Fibroblast of the conjunctiva (primary cell): ENCODE measurements around the gene FGGY.
"Not testable (repeated sequence)": the region's sequence is repeated elsewhere in the genome, so short reads cannot be mapped to it uniquely, and the experiment has no call there.

Experiments used
- DNase-seq: peaks from one replicate; pipeline ENCODE4 v3.0.0-alpha.2; 2010; ENCODE audit warnings: low read depth

Gene FGGY

GRCh38 chr1:59640851-59641250, 344.0 kb downstream of the FGGY start:
- no peak for DNase-seq

GRCh38 chr1:59641836-59642235, 344.9 kb downstream of the FGGY start:
- no peak for DNase-seq

- DNase-seq = no peak
Measured at GRCh38 chr1:59643526-59643925, 346.6 kb downstream of the FGGY start.

DNA sequence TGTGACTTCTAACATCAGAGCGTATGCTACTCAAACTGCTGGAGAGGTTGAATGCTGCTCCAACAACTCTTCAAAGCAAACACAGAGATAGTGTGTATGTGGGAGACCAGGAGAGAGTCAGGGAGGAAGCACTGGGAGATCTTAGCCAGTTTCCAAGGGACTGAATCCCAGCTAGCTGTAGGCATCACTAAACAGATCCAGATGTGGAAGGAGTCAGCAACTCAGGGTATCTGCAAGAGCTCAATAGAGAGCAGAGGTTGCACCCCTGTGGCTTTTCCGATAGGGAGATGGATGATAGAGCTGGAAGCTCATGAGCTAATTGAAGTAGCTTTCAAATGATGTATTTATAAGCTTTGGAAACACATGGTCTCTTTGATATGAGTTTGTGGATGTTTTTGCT, 349.0 kb downstream of the FGGY start:
- peak; percentile 67 for DNase-seq

GRCh38 chr1:59653142-59653958, 356.5 kb downstream of the FGGY start:
- not testable (repeated sequence) for DNase-seq

DNA sequence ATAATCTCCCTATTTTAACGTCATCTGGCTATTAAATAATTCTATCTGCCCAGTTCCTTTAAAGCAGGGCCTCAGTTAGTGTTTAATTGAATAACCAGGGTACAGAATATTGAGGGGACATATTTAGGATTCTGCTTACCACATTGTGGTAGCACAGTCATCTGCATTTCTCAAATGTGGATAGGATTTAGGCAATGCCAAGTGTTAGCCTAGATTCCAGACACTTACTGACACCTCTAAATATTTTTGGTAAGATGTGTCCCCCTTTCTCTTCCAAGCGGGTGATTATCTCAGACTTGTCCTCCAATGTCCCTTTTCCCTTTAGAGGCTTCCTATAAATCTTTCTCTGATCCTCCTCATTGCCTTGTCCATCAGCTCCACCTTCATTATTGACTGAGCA, 357.1 kb downstream of the FGGY start:
- no peak for DNase-seq

DNA sequence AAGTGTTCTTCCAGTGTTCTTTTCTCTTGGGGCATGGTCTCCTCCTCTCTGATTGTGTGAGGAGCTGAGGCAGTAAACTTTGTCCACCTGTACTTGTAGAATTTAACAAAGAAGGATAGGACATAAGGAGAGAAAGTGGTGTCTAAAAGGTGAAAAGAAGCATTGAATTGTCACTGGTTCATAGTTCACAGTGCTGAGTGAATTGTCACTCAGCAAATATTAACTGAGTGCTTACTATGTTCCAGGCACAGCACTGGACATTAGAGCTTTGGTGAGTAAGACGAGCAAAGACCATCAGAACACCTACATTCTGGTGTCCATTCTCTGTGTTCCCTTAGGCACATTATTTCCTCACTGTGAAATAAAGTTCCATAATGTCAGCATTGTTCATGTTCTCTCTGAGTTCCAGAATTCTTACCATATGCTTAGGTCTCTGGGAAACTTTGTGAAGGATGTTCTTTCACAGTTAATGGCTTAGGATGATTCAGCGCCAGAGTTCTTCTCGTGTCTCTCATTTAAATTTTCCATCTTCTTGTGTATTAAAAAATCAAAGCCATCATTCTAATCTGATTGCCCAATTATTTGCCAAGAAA, 361.1 kb downstream of the FGGY start:
- DNase-seq = no peak

- no peak for DNase-seq
Measured at GRCh38 chr1:59664166-59664565, 367.3 kb downstream of the FGGY start.

DNA sequence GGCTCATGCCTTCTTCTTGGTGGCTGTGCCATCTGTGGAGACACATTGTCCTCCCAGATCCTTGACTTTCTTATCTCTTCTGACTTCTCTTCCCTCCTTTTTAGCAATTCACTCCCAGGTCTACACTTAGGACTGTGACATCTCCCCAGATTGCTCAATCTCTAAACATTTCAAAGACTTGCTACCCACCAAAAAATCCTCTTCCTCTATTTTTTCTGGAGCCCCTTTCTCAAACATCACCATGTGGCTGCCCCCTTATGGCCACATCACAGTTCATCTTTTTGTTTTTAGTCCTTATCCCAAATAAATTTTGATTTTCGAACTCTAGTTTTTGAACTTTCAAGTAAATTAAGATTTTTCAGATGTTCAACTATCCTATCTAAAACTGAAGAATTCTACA, 369.2 kb downstream of the FGGY start:
- no peak for DNase-seq

DNA sequence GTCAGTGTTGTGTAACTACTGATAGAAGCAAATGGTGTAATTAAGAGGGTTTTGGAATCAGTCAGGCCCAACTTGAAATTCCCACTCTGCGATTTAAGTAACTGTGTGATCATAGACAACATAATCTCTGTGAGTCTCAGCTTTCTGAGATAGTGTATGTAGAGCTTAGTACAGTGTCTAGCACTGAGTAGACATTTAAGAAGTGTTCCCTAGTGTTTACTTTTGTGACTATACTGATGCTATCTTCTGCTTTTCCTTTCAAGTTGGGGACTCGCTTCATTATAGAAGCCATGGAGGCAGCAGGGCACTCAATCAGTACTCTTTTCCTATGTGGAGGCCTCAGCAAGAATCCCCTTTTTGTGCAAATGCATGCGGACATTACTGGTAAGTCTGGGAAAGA, 370.1 kb downstream of the FGGY start:
- DNase-seq = no peak

- peak; percentile 35 for DNase-seq
Measured at GRCh38 chr1:59669752-59670312, 372.9 kb downstream of the FGGY start.

GRCh38 chr1:59670662-59671061, 373.8 kb downstream of the FGGY start:
- no peak for DNase-seq

DNA sequence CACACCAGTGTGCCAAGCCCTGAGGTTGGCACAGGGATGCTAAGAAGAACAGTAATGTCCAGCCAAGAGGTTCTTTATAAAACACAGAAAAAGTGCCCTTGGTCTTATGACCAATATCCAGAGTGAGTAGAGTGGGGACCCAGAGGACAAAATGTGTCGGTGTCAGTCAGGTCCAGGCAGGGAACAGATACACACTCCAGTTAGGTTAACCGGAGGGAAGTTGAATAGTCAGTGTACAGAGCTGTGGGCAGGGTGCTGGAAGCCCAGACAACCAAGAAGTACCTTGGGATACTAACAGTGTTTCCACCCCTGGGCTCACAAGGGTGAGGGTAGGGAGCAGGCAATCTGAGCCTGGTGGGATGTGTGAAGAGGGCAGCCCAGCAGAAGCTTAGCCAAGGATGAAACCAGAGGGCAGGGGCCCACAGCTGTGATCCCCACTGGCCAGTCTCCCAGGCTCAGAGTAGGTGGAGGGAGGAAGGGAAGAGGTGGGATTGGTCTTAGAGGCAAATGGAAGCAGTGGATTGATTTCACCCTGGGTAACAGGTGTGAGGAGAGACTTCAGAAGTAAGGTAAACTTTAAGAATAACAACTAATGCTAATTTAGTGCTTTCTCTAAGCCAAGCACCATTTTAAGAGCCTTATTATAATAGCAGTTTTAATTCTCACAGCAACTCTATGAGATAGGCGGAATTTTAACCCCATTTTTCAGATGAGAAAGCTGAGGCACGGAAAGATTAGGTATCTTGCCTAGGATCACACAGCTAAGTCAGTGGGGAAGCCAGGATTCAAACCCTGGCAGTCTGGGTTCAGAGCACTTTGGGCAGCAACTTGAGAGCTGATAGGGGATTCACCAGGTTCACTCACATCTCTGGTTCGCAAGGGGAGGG, 374.4 kb downstream of the FGGY start:
- no peak for DNase-seq

DNA sequence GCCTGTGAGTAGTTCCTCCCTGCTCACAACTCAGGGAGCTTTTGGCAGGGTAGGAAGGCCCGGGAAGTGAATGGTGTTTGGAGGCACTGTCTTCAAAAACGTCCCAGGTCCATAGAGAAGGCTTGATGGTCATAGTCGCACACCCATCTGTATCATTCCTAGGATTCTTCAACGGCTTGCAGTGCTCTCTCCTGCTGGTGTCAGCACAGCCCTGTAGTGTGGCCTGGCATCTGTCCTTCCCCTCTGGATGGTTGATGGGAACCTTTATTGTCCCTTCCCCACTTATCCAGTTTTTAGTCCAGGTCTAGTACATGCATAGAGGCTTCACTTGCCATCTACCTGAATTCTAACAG, 375.0 kb downstream of the FGGY start:
- DNase-seq = no peak

DNA sequence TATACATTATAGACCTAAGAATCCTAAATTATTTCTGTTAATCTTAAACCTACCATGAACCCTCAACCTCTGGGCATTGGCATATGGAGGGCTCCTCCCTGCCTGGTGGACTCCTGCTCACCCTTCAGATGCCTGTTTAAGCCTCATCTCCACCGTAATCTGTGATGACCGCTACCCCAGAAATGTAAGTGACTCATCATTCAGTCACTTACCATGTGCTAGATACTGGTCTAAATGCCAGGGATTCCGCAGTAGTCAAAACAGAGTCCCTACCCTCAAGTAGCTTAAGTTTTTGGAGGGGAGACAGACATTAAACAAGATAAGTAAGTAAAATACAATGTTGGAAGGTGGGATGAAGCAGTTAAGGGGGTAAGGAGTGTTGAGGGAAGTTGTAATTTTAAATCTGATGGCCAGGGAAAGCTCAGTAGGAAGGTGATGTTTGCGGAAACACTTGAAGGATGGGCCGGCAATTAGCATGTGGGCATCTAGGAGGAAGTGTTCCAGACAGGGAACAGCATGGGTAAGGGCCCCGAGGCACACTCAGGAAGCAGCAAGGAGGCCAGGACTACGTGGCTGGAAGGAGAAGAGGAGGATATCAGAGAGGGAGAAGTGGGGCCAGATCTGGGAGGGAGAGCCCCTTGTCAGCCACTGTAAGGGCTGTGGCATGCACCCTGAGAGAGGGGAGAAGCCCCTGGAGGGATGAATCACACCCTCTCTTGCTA, 376.1 kb downstream of the FGGY start:
- DNase-seq = no peak

DNA sequence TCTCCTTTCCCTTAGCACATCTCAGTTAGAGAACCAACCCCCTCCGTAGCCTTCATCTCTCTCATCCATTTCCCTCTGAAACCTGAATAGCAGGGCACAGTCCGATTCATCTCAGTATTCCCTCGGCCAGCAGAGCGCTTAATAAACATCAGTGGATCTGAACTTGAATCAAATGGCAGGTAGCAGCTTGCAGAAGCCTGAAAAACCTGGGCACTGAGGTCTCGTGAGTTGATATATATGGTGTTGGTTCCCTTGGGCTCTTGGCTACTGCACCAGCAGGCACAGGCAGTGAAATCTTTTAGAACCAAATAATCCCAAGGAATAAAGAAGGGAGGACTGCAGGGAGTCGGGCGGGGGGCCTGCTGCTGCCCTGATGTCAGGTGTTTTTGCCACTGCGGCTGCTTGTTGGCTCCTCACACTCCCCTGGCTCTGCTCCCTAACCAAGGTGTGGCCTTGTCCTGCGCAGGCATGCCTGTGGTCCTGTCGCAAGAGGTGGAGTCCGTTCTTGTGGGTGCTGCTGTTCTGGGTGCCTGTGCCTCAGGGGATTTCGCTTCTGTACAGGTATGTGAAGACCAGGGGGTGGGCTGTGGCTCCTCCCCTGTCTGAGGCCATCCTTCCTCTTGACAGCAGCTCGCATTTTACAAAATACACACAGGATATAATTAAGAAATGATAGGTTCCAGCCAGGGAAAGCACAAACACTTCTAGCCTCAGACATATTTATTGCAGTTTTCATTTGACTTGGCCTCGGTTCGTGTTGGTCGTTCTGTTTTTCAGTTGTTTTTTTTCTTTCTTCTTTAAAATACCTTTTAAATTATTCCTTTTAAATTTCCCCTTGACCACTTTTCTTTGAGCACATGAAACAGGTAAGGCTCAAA, 376.9 kb downstream of the FGGY start:
- no peak for DNase-seq

- no peak for DNase-seq
Measured at GRCh38 chr1:59674595-59674994, 377.7 kb downstream of the FGGY start.

DNA sequence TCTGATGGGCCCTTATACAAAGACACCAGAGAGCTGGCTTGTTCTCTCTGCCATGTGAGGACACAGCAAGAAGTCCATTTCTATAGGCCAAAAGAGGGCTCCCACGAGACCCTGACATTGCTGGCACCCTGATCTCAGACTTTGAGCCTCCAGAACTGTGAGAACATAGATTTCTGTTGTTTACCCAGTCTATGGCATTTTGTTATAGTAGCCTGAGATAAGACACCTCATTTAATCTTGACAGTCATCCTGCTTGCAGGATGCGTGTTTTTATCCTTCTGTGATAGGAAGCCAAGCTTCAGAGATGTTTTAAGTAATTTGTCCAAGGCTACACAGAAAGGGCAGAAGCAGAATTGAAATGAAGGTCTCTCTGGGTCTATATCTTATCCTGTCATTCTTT, 379.0 kb downstream of the FGGY start:
- DNase-seq = no peak

DNA sequence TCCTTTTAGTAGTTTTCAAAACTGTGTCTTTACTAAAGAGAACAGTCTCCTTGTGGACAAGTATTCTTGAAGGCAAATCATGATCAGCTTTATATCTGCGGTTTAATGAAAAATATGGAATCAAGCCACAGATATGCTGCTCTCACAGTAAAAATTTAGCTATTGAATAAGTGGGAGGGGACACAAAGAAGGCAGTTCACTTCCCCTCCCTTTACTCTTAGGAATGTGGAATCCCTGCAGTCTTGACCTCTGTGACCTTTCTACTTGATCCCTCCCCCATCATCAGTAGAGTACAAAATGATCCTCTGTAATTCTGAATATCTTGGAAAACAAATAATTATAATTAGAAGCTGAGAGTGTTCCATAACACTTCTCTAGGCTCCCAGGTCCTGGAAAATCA, 381.1 kb downstream of the FGGY start:
- DNase-seq = no peak

- DNase-seq = peak; percentile 54
Measured at GRCh38 chr1:59678493-59679228, 381.8 kb downstream of the FGGY start.
